ENCODE data around the gene NUP214. TPM values are rescaled to one million over a fixed set of nuclear protein-coding genes. Genes with fewer than 3 reads are reported as not detected.

NUP214 gene
- total RNA-seq, 4 donors from 2014 or later, result 64.7 to 90.8 (median 74.0) TPM

- no peak for TF ChIP-seq CTCF (IDR thresholded peaks at IDR 0.05; ENCODE audit: low read depth)
Measured at GRCh38 chr9:131239161-131239975, 114.0 kb downstream of the NUP214 start.

- TF ChIP-seq CTCF (IDR thresholded peaks at IDR 0.05; ENCODE audit: low read depth), result no peak
Measured at GRCh38 chr9:131240047-131240921, 114.9 kb downstream of the NUP214 start.

- TF ChIP-seq CTCF (IDR thresholded peaks at IDR 0.05; ENCODE audit: low read depth), result no peak
Measured at GRCh38 chr9:131246618-131247017, 121.2 kb downstream of the NUP214 start.

- TF ChIP-seq CTCF (IDR thresholded peaks at IDR 0.05; ENCODE audit: low read depth), result no peak
Measured at GRCh38 chr9:131252120-131252519, 126.7 kb downstream of the NUP214 start.

GRCh38 chr9:131253891-131254491 is 128.6 kb downstream of the NUP214 start:
- TF ChIP-seq CTCF (IDR thresholded peaks at IDR 0.05; ENCODE audit: low read depth), result no peak

- TF ChIP-seq CTCF (IDR thresholded peaks at IDR 0.05; ENCODE audit: low read depth), result no peak
Measured at GRCh38 chr9:131254626-131255025, 129.2 kb downstream of the NUP214 start.

All from subcutaneous adipose tissue (tissue), 4 donors.